Keratinocyte (primary cell): ENCODE results near the gene CD160. TPM values are rescaled to one million over a fixed set of nuclear protein-coding genes. Genes with fewer than 3 reads are reported as not detected.

Experiments used
- DNase-seq: peaks from one replicate; pipeline ENCODE4 v3.0.0-alpha.2; 2011; ENCODE audit warnings: low read depth, missing footprints, low spot score
- FAIRE-seq: peaks from 2 replicates; lab custom pipeline; 2011; peaks lifted over from hg19 to GRCh38; lab: Jason Lieb, UNC
- H2AFZ ChIP-seq: 2 replicates; pipeline ENCODE4 v1.6.0; 2012; ENCODE audit warnings: low read length, control low read depth, inconsistent platforms; ENCODE audit not compliant: control insufficient read depth
- H3K27ac ChIP-seq: 2 replicates; pipeline ENCODE4 v1.5.1; 2011; ENCODE audit warnings: low read length; ENCODE audit not compliant: control insufficient read depth, insufficient read depth
- H3K27me3 ChIP-seq: 3 replicates; pipeline ENCODE4 v1.6.0; 2011; ENCODE audit warnings: low read length; ENCODE audit not compliant: control insufficient read depth, insufficient read depth; ENCODE audit errors: extremely low read depth
- H3K36me3 ChIP-seq, 2 experiments: 2 replicates in 1 of 2; 3 replicates in 1 of 2; pipeline ENCODE4 v1.5.1; 2011; ENCODE audit warnings: low read length in 2 of 2, mild to moderate bottlenecking in 1 of 2; ENCODE audit not compliant: control insufficient read depth in 2 of 2, insufficient read depth in 2 of 2; ENCODE audit errors: extremely low read depth in 1 of 2
- H3K4me1 ChIP-seq: 3 replicates; pipeline ENCODE4 v1.5.1; 2011; ENCODE audit warnings: low read length; ENCODE audit not compliant: control insufficient read depth, insufficient read depth; ENCODE audit errors: extremely low read depth
- H3K4me2 ChIP-seq: 3 replicates; pipeline ENCODE4 v1.6.0; 2011; ENCODE audit warnings: low read depth, low read length; ENCODE audit not compliant: control insufficient read depth, insufficient read depth; ENCODE audit errors: extremely low read depth
- H3K4me3 ChIP-seq, 3 experiments: fragments of 200-600 bp in 1 of 3; sonication (generic) in 1 of 3; 2 replicates in 2 of 3; 3 replicates in 1 of 3; pipeline ENCODE4 v1.5.1; 2011 to 2016; ENCODE audit warnings: low read length in 3 of 3, mild to moderate bottlenecking in 3 of 3, control low read depth in 2 of 3, inconsistent platforms in 1 of 3, low read depth in 1 of 3, mixed read lengths in 1 of 3, mixed run types in 1 of 3, moderate library complexity in 1 of 3; ENCODE audit not compliant: control insufficient read depth in 2 of 3, insufficient read depth in 2 of 3; ENCODE audit errors: extremely low read depth in 1 of 3
- H3K79me2 ChIP-seq: 2 replicates; pipeline ENCODE4 v1.6.0; 2012; ENCODE audit warnings: low read length; ENCODE audit not compliant: control insufficient read depth, insufficient read depth
- H3K9ac ChIP-seq: 3 replicates; pipeline ENCODE4 v1.6.0; 2011; ENCODE audit warnings: low read length; ENCODE audit not compliant: control insufficient read depth, insufficient read depth; ENCODE audit errors: extremely low read depth
- H3K9me1 ChIP-seq: 3 replicates; pipeline ENCODE4 v1.6.0; 2011; ENCODE audit warnings: low read length; ENCODE audit not compliant: control insufficient read depth, insufficient read depth; ENCODE audit errors: extremely low read depth
- H3K9me3 ChIP-seq: 2 replicates; pipeline ENCODE4 v1.5.1; 2012; ENCODE audit warnings: low read depth, low read length; ENCODE audit not compliant: control insufficient read depth
- H4K20me1 ChIP-seq: 3 replicates; pipeline ENCODE4 v1.6.0; 2011; ENCODE audit warnings: low read length; ENCODE audit not compliant: control insufficient read depth, insufficient read depth; ENCODE audit errors: extremely low read depth
- CTCF ChIP-seq, 3 experiments: IDR thresholded peaks in 1 of 3; conservative IDR thresholded peaks in 1 of 3; optimal IDR thresholded peaks in 1 of 3; 2 replicates in 2 of 3; 3 replicates in 1 of 3; pipeline versions ENCODE3 to v1.5.1; 2011; ENCODE audit warnings: low read length in 3 of 3, mild to moderate bottlenecking in 3 of 3, moderate library complexity in 2 of 3, control low read depth in 1 of 3, inconsistent platforms in 1 of 3; ENCODE audit not compliant: insufficient read depth in 2 of 3; ENCODE audit errors: extremely low read depth in 1 of 3
- EZH2 ChIP-seq: IDR thresholded peaks from one replicate; pipeline ENCODE4 v1.6.1; 2012; ENCODE audit warnings: inconsistent platforms, mild to moderate bottlenecking, low read length, moderate library complexity
- dilution Hi-C: fragments of 300-500 bp; cut with MboI; formaldehyde crosslinking; loops from one replicate; pipeline ENCODE4 v1.7.0; 2020; ENCODE audit warnings: low sequenced_read_pairs; ENCODE audit not compliant: extremely low pct_ligation_motif_present
- polyA plus RNA-seq, 5 experiments: library from polyadenylated mRNA; depleted of rRNA in 3 of 5; stranded (reverse) in 3 of 5; stranded (forward) in 1 of 5; unstranded in 1 of 5; fragments of >200 nt; gene quantifications; 1 replicate in 1 of 5; 2 replicates in 3 of 5; 3 replicates in 1 of 5; pipeline versions ENCODE4 v1.2.1 to v1.2.3, GENCODE V29; 2011 to 2012; ENCODE audit warnings: missing spikeins in 2 of 5, low read depth in 1 of 5, low replicate concordance in 1 of 5

Gene CD160
- polyA plus RNA-seq, 1 donor (not counting 4 experiments of a cell fraction or from before 2014, with no cell fraction given), result not detected

GRCh38 chr1:145714524-145715111 is 4.7 kb upstream of the CD160 start:
- no peak overlapping the region for H2AFZ ChIP-seq
- no peaks in the 10 kb centered on the region for H4K20me1 ChIP-seq
- no peaks in the 10 kb centered on the region for H3K27me3 ChIP-seq
- no peak overlapping the region for H3K4me3 ChIP-seq
- H3K36me3 ChIP-seq, result no peaks in the 10 kb centered on the region
- H3K4me2 ChIP-seq, result no peak overlapping the region
- H3K27ac ChIP-seq, result no peak overlapping the region
- no peaks in the 10 kb centered on the region for H3K9me3 ChIP-seq
- dilution Hi-C loops, result no loop called here
- H3K79me2 ChIP-seq, result no peaks in the 10 kb centered on the region
- FAIRE-seq (no peak), DNase-seq (no peak)
- H3K4me1 ChIP-seq, result no peaks in the 10 kb centered on the region
- H3K9me1 ChIP-seq, result no peaks in the 10 kb centered on the region
- no peak overlapping the region for H3K9ac ChIP-seq
- TF ChIP-seq CTCF (optimal IDR thresholded peaks at IDR 0.05 in 1 of 3, IDR thresholded peaks at IDR 0.05 in 1 of 3, conservative IDR thresholded peaks at IDR 0.05 in 1 of 3; ENCODE audit: extremely low read depth in 1 of 3, insufficient read depth in 2 of 3, low read length in 3 of 3), result no peak
- no peak for TF ChIP-seq EZH2

GRCh38 chr1:145716641-145717345 is 2.5 kb upstream of the CD160 start:
- Histone ChIP-seq H3K36me3 (no peaks in the 10 kb centered on the region), H3K9me1 (no peaks in the 10 kb centered on the region), H3K9me3 (no peaks in the 10 kb centered on the region), H3K79me2 (no peaks in the 10 kb centered on the region), H4K20me1 (no peaks in the 10 kb centered on the region), H3K27me3 (no peaks in the 10 kb centered on the region), H3K4me2 (no peak overlapping the region), H3K27ac (no peak overlapping the region), H3K4me1 (peaks cover 14% of the 10 kb centered on the region), H3K4me3 (no peak overlapping the region), H3K9ac (no peak overlapping the region), H2AFZ (no peak overlapping the region)
- no peak for FAIRE-seq
- dilution Hi-C loops, result no loop called here
- DNase-seq, result no peak
- TF ChIP-seq EZH2 (no peak), CTCF (optimal IDR thresholded peaks at IDR 0.05 in 1 of 3, IDR thresholded peaks at IDR 0.05 in 1 of 3, conservative IDR thresholded peaks at IDR 0.05 in 1 of 3; ENCODE audit: extremely low read depth in 1 of 3, insufficient read depth in 2 of 3, low read length in 3 of 3) (no peak)
